Endodermal cell (in vitro differentiated cells): ENCODE measurements around the gene MTOR. TPM values are rescaled to one million over a fixed set of nuclear protein-coding genes. Genes with fewer than 3 reads are reported as not detected.
"Not testable (repeated sequence)": the region's sequence is repeated elsewhere in the genome, so short reads cannot be mapped to it uniquely, and the experiment has no call there.

Experiments
- DNase-seq: peaks from one replicate; pipeline ENCODE4 v3.0.0-alpha.2; 2017
- H3K27ac ChIP-seq: 2 replicates; pipeline ENCODE4 v1.5.1; 2013; ENCODE audit warnings: mild to moderate bottlenecking, low read depth, low read length, moderate library complexity
- H3K27me3 ChIP-seq: 2 replicates; pipeline ENCODE4 v1.6.1; 2013; ENCODE audit warnings: mild to moderate bottlenecking, low read length, moderate library complexity; ENCODE audit not compliant: insufficient read depth, control insufficient read depth, poor library complexity, severe bottlenecking
- H3K36me3 ChIP-seq: 2 replicates; pipeline ENCODE4 v1.7.0; 2013; ENCODE audit warnings: mild to moderate bottlenecking, low read length, moderate library complexity; ENCODE audit not compliant: control insufficient read depth, insufficient read depth
- H3K4me1 ChIP-seq: one replicate; pipeline ENCODE4 v1.7.0; 2013; ENCODE audit warnings: low read length; ENCODE audit not compliant: control insufficient read depth, insufficient read depth
- H3K4me3 ChIP-seq: 2 replicates; pipeline ENCODE4 v1.5.1; 2013; ENCODE audit warnings: mild to moderate bottlenecking, low read length, moderate library complexity
- H3K9ac ChIP-seq: 2 replicates; pipeline ENCODE4 v1.6.1; 2013; ENCODE audit warnings: mild to moderate bottlenecking, low read length, moderate library complexity; ENCODE audit not compliant: poor library complexity, severe bottlenecking; ENCODE audit errors: extremely low read depth
- H3K9me3 ChIP-seq: 2 replicates; pipeline ENCODE4 v1.6.1; 2013; ENCODE audit warnings: mild to moderate bottlenecking, low read length, moderate library complexity; ENCODE audit not compliant: control insufficient read depth
- H3K27ac Mint-ChIP-seq: 2 replicates; pipeline ENCODE4 v1.8.0; 2020; ENCODE audit warnings: mixed read lengths
- H3K27me3 Mint-ChIP-seq: 2 replicates; pipeline ENCODE4 v1.8.0; 2021; ENCODE audit warnings: mild to moderate bottlenecking, mixed read lengths; ENCODE audit not compliant: insufficient read depth
- H3K36me3 Mint-ChIP-seq: 2 replicates; pipeline ENCODE4 v1.8.0; 2020; ENCODE audit warnings: low read depth, mixed read lengths
- H3K4me1 Mint-ChIP-seq: 2 replicates; pipeline ENCODE4 v1.8.0; 2020; ENCODE audit warnings: mixed read lengths
- H3K4me3 Mint-ChIP-seq: 2 replicates; pipeline ENCODE4 v1.8.0; 2020; ENCODE audit warnings: mild to moderate bottlenecking, moderate library complexity, mixed read lengths
- H3K9me3 Mint-ChIP-seq: 2 replicates; pipeline ENCODE4 v1.8.0; 2020; ENCODE audit warnings: mild to moderate bottlenecking, mixed read lengths
- CTCF ChIP-seq: fragments of 200-600 bp; sonication (generic); conservative IDR thresholded peaks from 2 replicates; pipeline ENCODE4 v1.5.0; 2021; ENCODE audit warnings: antibody characterized with exemption, mild to moderate bottlenecking
- WGBS, 2 experiments: methylation state at CpG; one replicate each; pipeline versions ENCODE4 v1.1.5 to v1.1.7; 2013; ENCODE audit warnings: missing lambda C conversion rate in 2 of 2, mixed read lengths in 1 of 2; ENCODE audit not compliant: insufficient coverage in 1 of 2, insufficient read length in 1 of 2; 5-methylcytosine and 5-hydroxymethylcytosine counted together
- total RNA-seq, 2 donors: library from RNA; stranded (reverse); fragmentation: NEBNext Ultra II Directional in 1 of 2; extraction: Animal tissue kit (Norgen Biotek cat#: 25700) in 1 of 2; gene quantifications; 2 replicates in 1 of 2; 3 replicates in 1 of 2; pipeline ENCODE4 v1.2.1, GENCODE V29; 2021

Gene MTOR
- total RNA-seq, 2 donors from 2014 or later, result 69.0 to 78.3 TPM

DNA sequence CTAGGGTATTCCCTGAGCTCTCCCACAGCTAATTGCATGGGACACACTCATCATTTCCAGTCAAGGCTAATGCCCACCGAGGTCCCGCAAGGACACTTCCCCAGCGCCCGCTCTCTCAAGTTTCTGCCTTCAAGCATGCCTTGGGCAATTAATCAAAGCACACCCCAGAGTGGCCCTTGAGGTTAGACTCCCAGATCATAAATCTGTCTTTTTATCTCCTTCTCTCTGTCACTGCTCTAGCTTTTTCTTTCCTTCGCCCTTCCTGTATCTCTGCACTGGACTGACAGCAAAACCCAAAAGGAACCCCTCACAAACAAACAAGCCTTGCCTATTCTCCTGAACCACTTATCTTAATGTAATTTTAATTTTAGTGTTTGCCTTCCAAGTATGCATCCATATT lies 154.8 kb downstream of the MTOR start:
- no peak for DNase-seq
- Histone ChIP-seq H3K4me1 (peaks cover 5% of the 10 kb centered on the region), H3K9me3 (no peaks in the 10 kb centered on the region), H3K9ac (no peak overlapping the region), H3K27me3 (no peaks in the 10 kb centered on the region), H3K27ac (no peak overlapping the region), H3K4me3 (no peak overlapping the region), H3K36me3 (peaks cover 59% of the 10 kb centered on the region)
- H3K36me3 Mint-ChIP-seq, result peaks cover 58% of the 10 kb centered on the region
- H3K4me1 Mint-ChIP-seq, result peaks cover 7% of the 10 kb centered on the region
- H3K9me3 Mint-ChIP-seq, result no peaks in the 10 kb centered on the region
- H3K27me3 Mint-ChIP-seq, result no peaks in the 10 kb centered on the region
- 91 to 100% methylated on average over 4 to 5 of the region's 5 CpGs for WGBS, 2 experiments
- TF ChIP-seq CTCF, result no peak
- no peak overlapping the region for H3K4me3 Mint-ChIP-seq
- H3K27ac Mint-ChIP-seq, result no peak overlapping the region

DNA sequence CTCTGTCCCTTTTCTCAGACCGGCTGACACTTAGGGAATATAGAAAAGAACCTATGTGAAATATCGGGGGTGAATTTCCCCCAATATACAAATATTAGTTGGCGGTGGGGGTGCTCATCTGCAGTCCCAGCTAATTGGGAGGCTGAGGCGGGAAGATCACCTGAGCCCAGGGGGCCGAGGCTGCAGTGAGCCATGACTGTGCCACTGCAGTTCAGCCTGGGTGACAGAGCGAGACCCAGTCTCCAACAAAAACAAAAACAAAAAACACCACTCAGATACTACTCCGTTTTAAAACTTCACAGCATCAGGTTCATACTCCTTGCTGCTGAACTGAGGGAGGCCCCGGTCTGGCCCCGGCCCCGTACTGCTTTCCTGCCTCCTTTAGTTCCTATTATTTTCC lies 156.8 kb downstream of the MTOR start:
- H3K27me3 Mint-ChIP-seq, result no peaks in the 10 kb centered on the region
- peaks cover 42% of the 10 kb centered on the region for H3K36me3 Mint-ChIP-seq
- no peak overlapping the region for H3K4me3 ChIP-seq
- no peaks in the 10 kb centered on the region for H3K4me1 ChIP-seq
- H3K4me1 Mint-ChIP-seq, result no peaks in the 10 kb centered on the region
- 95 to 100% methylated on average over 5 to 10 of the region's 10 CpGs for WGBS, 2 experiments
- H3K9ac ChIP-seq, result no peak overlapping the region
- DNase-seq, result no peak
- H3K9me3 Mint-ChIP-seq, result no peaks in the 10 kb centered on the region
- H3K27me3 ChIP-seq, result no peaks in the 10 kb centered on the region
- no peak overlapping the region for H3K27ac Mint-ChIP-seq
- H3K36me3 ChIP-seq, result peaks cover 40% of the 10 kb centered on the region
- no peaks in the 10 kb centered on the region for H3K9me3 ChIP-seq
- H3K27ac ChIP-seq, result no peak overlapping the region
- no peak for TF ChIP-seq CTCF
- H3K4me3 Mint-ChIP-seq, result no peak overlapping the region

DNA sequence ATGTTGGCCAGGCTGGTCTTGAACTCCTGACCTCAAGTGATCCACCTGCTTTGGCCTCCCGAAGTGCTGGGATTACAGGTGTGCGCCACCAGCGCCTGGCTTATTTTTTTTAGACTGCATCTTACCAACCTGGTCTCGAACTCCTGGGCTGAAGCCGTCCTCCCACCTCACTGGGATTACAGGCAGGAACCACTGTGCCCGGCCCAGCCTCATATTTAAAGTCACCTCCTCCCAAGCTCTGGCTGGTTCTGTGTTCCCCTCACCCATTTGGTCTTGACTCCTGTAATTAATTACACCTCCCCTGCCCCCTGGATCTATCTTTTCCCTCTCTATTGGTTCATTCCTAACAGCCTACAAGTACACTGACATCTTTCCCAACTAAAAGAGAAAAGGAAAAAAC lies 161.0 kb downstream of the MTOR start:
- TF ChIP-seq CTCF, result no peak
- DNase-seq, result no peak
- Mint-ChIP-seq H3K4me3 (no peak overlapping the region), H3K9me3 (no peaks in the 10 kb centered on the region), H3K36me3 (peaks cover 27% of the 10 kb centered on the region), H3K27ac (no peak overlapping the region), H3K27me3 (no peaks in the 10 kb centered on the region), H3K4me1 (peaks cover 4% of the 10 kb centered on the region)
- WGBS, 2 experiments, result 89 to 93% methylated on average over 6 of the region's 6 CpGs
- H3K4me1 ChIP-seq, result no peaks in the 10 kb centered on the region
- H3K36me3 ChIP-seq, result peaks cover 22% of the 10 kb centered on the region
- H3K4me3 ChIP-seq, result no peak overlapping the region
- no peaks in the 10 kb centered on the region for H3K27me3 ChIP-seq
- H3K27ac ChIP-seq, result no peak overlapping the region
- no peak overlapping the region for H3K9ac ChIP-seq
- no peaks in the 10 kb centered on the region for H3K9me3 ChIP-seq

DNA sequence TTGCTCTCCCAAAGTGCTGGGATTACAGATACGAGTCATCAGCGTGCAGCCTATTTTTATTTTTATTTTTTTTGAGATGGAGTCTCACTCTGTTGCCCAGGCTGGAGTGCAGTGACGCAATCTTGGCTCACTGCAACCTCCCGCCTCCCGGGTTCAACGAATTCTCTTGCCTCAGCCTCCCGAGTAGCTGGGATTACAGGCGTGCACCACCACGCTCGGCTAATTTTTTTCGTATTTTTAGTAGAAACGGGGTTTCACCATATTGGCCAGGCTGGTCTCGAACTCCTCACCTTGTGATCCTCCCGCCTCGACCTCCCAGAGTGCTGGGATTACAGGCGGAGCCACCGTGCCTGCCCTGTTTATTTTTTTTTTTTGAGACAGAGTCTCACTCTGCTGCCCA lies 161.5 kb downstream of the MTOR start:
- WGBS, 2 experiments, result 95% methylated on average over 15 to 17 of the region's 17 CpGs

More for the DNA sequence above, 161.5 kb downstream of the MTOR start:
- not testable (repeated sequence) for H3K27ac ChIP-seq, H3K27me3 ChIP-seq, H3K9me3 ChIP-seq, H3K9me3 Mint-ChIP-seq, H3K27ac Mint-ChIP-seq, H3K4me3 Mint-ChIP-seq, H3K27me3 Mint-ChIP-seq, H3K4me1 Mint-ChIP-seq, H3K4me1 ChIP-seq, DNase-seq, H3K9ac ChIP-seq, H3K4me3 ChIP-seq
- peaks cover 27% of the 10 kb centered on the region for H3K36me3 Mint-ChIP-seq
- peaks cover 22% of the 10 kb centered on the region for H3K36me3 ChIP-seq
